Ovary (tissue), 3 donors: Measurements from ENCODE around the gene EIF4H.

Source experiments
- CTCF ChIP-seq, 3 donors: fragments of 450-650 bp in 2 of 3; fragments of 200-600 bp in 1 of 3; IDR thresholded peaks; one replicate each; pipeline versions ENCODE4 v1.5.1 to v1.8.0; 2016 to 2022; ENCODE audit warnings: antibody characterized with exemption in 3 of 3, mild to moderate bottlenecking in 1 of 3
- POLR2A ChIP-seq: fragments of 450-650 bp; IDR thresholded peaks from one replicate; pipeline ENCODE4 v1.6.1; 2017; ENCODE audit warnings: antibody characterized with exemption, mild to moderate bottlenecking, moderate library complexity
- donor health status: DM: no; HTN: no; CAD: no.

DNA sequence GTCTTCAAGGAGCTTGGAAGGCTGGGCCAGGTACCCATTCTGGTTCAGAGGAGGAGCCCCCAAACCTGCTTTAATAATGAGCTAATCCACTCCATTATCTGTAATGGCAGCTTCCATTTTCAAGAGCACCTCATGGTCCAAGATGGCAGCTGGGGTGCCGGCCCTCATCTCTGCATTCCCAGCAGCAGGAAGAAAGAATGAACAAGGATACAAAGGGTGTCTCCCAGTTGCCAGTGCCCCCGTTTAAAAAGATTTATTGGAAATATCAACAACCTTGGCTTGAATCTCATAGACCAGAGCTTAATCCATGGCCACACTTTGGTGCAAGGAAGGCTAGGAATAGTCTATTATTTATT lies 44.2 kb downstream of the EIF4H start:
- TF ChIP-seq CTCF (IDR thresholded peaks at IDR 0.05) (no peak), POLR2A (no peak)
